ENCODE data around the gene CDH23.

GRCh38 chr10:71537681-71538080 lies 141.0 kb downstream of the CDH23 start:
- no peak for TF ChIP-seq EZH2phosphoT487 (IDR thresholded peaks at IDR 0.05; ENCODE audit: borderline replicate concordance)
- no peak for TF ChIP-seq CTCF (conservative IDR thresholded peaks at IDR 0.05; ENCODE audit: low read length)

All from Loucy (cell line).